Transverse colon (tissue), 4 donors: ENCODE measurements around the gene CYTH4. TPM values are rescaled to one million over a fixed set of nuclear protein-coding genes. Genes with fewer than 3 reads are reported as not detected.
A peak's percentile ranks its signal among the peaks of the same experiment; 100 is the strongest.

Experiments
- DNase-seq: peaks from one replicate; pipeline ENCODE4 v3.0.0-alpha.2; 2019
- H3K27ac ChIP-seq, 4 donors: fragments of 200-600 bp; sonication (generic); 2 replicates each; pipeline ENCODE4 v1.5.1; 2016 to 2018; ENCODE audit warnings: inconsistent platforms in 4 of 4
- H3K27me3 ChIP-seq: fragments of 200-600 bp; sonication (generic); 2 replicates; pipeline ENCODE4 v1.5.1; 2017; ENCODE audit warnings: inconsistent platforms
- H3K36me3 ChIP-seq, 4 donors: fragments of 200-600 bp; sonication (generic); 2 replicates each; pipeline ENCODE4 v1.5.1; 2017 to 2019; ENCODE audit warnings: inconsistent platforms in 4 of 4
- H3K4me1 ChIP-seq, 4 donors: fragments of 200-600 bp; sonication (generic); 2 replicates each; pipeline ENCODE4 v1.5.1; 2017 to 2020; ENCODE audit warnings: inconsistent platforms in 4 of 4
- H3K4me3 ChIP-seq, 4 donors: fragments of 200-600 bp; sonication (generic); 1 replicate in 1 of 4; 2 replicates in 3 of 4; pipeline versions ENCODE4 v1.5.1 to v1.6.1; 2017 to 2019; ENCODE audit warnings: inconsistent platforms in 4 of 4
- H3K9me3 ChIP-seq, 2 donors: fragments of 200-600 bp; sonication (generic); 2 replicates each; pipeline ENCODE4 v1.5.1; 2017 to 2019; ENCODE audit warnings: inconsistent platforms in 2 of 2
- EP300 ChIP-seq: sonication (generic); formaldehyde crosslinking; IDR thresholded peaks from one replicate; pipeline ENCODE4 v1.6.1; 2017; ENCODE audit warnings: antibody characterized with exemption, low read depth
- POLR2A ChIP-seq: fragments of 450-650 bp; IDR thresholded peaks from one replicate; pipeline ENCODE4 v1.6.1; 2016; ENCODE audit warnings: antibody characterized with exemption, mild to moderate bottlenecking, moderate library complexity
- POLR2AphosphoS5 ChIP-seq, 3 donors: sonication (generic); formaldehyde crosslinking; IDR thresholded peaks; one replicate each; pipeline ENCODE4 v1.6.1; 2016; ENCODE audit warnings: antibody characterized with exemption in 3 of 3
- WGBS, 2 donors: methylation state at CpG; one replicate each; pipeline ENCODE4 v1.1.5; 2018; ENCODE audit warnings: low coverage in 1 of 2; 5-methylcytosine and 5-hydroxymethylcytosine counted together
- in situ Hi-C, 4 donors: fragments of 200-750 bp; cut with MboI; loops; one replicate each; pipeline versions ENCODE4 v1.15.0 to v1.15.1; 2017; ENCODE audit warnings: low sequenced_read_pairs in 3 of 4, low pct_ligation_motif_present in 1 of 4, low pct_unique_long_range_greater_than_20kb in 1 of 4
- intact Hi-C: fragments of 100-400 bp; cut with DNase I; formaldehyde crosslinking; loops from one replicate; pipeline ENCODE4 v1.15.1; 2023; ENCODE audit warnings: low total_unique reads
- total RNA-seq, 4 donors: library from RNA; depleted of rRNA; stranded (reverse); fragments of >200 nt; gene quantifications; one replicate each; pipeline ENCODE4 v1.1.0, GENCODE V29; 2016
- TF ChIP-seq, protein P1 (sequence below), 5 experiments: fragments of 200-600 bp in 3 of 5; fragments of 450-650 bp in 2 of 5; sonication (generic) in 3 of 5; IDR thresholded peaks; 1 replicate in 2 of 5; 2 replicates in 3 of 5; pipeline ENCODE4 v1.5.1; 2016 to 2017; ENCODE audit warnings: antibody characterized with exemption in 5 of 5, inconsistent platforms in 3 of 5, mild to moderate bottlenecking in 2 of 5, moderate library complexity in 1 of 5

Gene CYTH4
- total RNA-seq, 4 donors from 2014 or later, result 1.4 to 26.9 (median 10.6) TPM

- in situ Hi-C loops (loop anchor here in 1 of 4 donors (10.0 kb wide), 1 partner anchor 114 kb away; no protein-coding TSS in a partner anchor), intact Hi-C loops (no loop called here)
- Histone ChIP-seq H3K27ac (no peak overlapping the region), H3K36me3 (no peaks in the 10 kb centered on the region), H3K4me3 (no peak overlapping the region), H3K9me3 (no peaks in the 10 kb centered on the region), H3K4me1 (peaks cover 0 to 25% (median 12%) of the 10 kb centered on the region in 4 donors), H3K27me3 (peaks cover 19% of the 10 kb centered on the region)
- DNase-seq, result no peak
- WGBS, 2 donors, result 56 to 66% methylated on average over 7 to 16 of the region's 16 CpGs
- TF ChIP-seq EP300, result no peak
- no peak for TF ChIP-seq POLR2A
- TF ChIP-seq, protein P1, sequence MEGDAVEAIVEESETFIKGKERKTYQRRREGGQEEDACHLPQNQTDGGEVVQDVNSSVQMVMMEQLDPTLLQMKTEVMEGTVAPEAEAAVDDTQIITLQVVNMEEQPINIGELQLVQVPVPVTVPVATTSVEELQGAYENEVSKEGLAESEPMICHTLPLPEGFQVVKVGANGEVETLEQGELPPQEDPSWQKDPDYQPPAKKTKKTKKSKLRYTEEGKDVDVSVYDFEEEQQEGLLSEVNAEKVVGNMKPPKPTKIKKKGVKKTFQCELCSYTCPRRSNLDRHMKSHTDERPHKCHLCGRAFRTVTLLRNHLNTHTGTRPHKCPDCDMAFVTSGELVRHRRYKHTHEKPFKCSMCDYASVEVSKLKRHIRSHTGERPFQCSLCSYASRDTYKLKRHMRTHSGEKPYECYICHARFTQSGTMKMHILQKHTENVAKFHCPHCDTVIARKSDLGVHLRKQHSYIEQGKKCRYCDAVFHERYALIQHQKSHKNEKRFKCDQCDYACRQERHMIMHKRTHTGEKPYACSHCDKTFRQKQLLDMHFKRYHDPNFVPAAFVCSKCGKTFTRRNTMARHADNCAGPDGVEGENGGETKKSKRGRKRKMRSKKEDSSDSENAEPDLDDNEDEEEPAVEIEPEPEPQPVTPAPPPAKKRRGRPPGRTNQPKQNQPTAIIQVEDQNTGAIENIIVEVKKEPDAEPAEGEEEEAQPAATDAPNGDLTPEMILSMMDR (IDR thresholded peaks at IDR 0.05), result no peak
- no peak for TF ChIP-seq POLR2AphosphoS5 (IDR thresholded peaks at IDR 0.05)
These were observed 38.7 kb downstream of the CYTH4 start for GRCh38 chr22:37320726-37321677.

GRCh38 chr22:37324340-37325038, 42.2 kb downstream of the CYTH4 start:
- H3K4me1 ChIP-seq, result peaks cover 0 to 34% (median 12%) of the 10 kb centered on the region in 4 donors
- in situ Hi-C loops, result loop anchor here in 1 of 4 donors (10.0 kb wide), 1 partner anchor 110 kb away; no protein-coding TSS in a partner anchor
- H3K27me3 ChIP-seq, result peaks cover 49% of the 10 kb centered on the region
- no peaks in the 10 kb centered on the region for H3K9me3 ChIP-seq
- H3K36me3 ChIP-seq, result no peaks in the 10 kb centered on the region
- H3K27ac ChIP-seq, result peak overlapping the region in 1 of 4 donors; percentile 61
- intact Hi-C loops, result no loop called here
- H3K4me3 ChIP-seq, result peak overlapping the region in 2 of 4 donors; percentile 10 to 24
- WGBS, 2 donors, result 12% methylated on average over 46 of the region's 51 CpGs; no CpG with 5 or more reads in 1 of the 2 donors
- no peak for DNase-seq
- no peak for TF ChIP-seq POLR2AphosphoS5 (IDR thresholded peaks at IDR 0.05)
- TF ChIP-seq, protein P1 (IDR thresholded peaks at IDR 0.05), result no peak
- no peak for TF ChIP-seq EP300

DNA sequence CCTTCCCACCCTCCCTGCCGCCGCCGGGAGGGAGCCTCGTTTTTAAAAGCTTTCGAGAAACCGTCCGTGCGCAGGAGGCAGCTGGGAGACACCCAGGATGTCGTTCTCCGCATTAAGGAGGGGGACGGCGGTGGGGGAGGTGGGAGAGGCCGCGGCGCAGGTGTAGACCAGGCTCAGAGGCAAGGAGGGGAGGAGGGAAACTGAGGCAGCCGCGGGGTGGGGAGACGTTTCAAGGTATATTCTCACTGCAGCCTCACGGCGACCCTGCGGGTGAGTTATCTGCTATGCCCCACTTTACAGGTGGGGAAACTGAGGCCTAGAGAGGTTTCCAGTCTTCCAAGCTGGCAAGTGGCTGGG, 42.7 kb downstream of the CYTH4 start:
- WGBS, 2 donors, result 4 to 7% methylated on average over 6 to 20 of the region's 21 CpGs
- H3K4me3 ChIP-seq, result peak overlapping the region in 2 of 4 donors; percentile 10 to 24
- no peaks in the 10 kb centered on the region for H3K9me3 ChIP-seq
- peaks cover 54% of the 10 kb centered on the region for H3K27me3 ChIP-seq
- in situ Hi-C loops (loop anchor here in 1 of 4 donors (10.0 kb wide), 1 partner anchor 110 kb away; no protein-coding TSS in a partner anchor), intact Hi-C loops (no loop called here)
- H3K4me1 ChIP-seq, result peaks cover 0 to 34% (median 12%) of the 10 kb centered on the region in 4 donors
- no peak overlapping the region for H3K27ac ChIP-seq
- H3K36me3 ChIP-seq, result no peaks in the 10 kb centered on the region
- no peak for DNase-seq
- no peak for TF ChIP-seq POLR2AphosphoS5 (IDR thresholded peaks at IDR 0.05)
- TF ChIP-seq, protein P1 (IDR thresholded peaks at IDR 0.05), result no peak
- TF ChIP-seq EP300, result no peak
- TF ChIP-seq POLR2A, result no peak

DNA sequence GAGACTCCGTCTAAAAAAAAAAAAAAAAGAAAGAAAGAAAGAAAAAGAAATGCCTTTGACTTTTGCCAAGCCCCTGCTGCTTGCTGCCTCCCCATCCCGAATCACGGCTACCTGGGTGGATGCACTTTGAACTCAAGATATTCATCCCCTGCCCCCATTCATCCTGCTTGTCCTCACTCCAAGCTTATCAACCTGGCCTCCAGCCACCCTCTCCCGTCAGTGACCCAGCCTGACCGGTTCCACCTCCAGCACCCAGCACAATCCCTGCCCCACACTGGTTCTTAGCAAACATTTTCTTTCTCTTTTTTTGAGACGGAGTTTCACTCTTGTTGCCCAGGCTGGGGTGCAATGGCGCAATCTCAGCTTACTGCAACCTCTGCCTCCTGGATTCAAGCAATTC, 44.4 kb downstream of the CYTH4 start:
- intact Hi-C loops (no loop called here), in situ Hi-C loops (loop anchor here in 1 of 4 donors (10.0 kb wide), 1 partner anchor 108 kb away; no protein-coding TSS in a partner anchor)
- 11 to 46% methylated on average over 7 of the region's 7 CpGs for WGBS, 2 donors
- Histone ChIP-seq H3K4me3 (no peak overlapping the region), H3K9me3 (no peaks in the 10 kb centered on the region), H3K36me3 (no peaks in the 10 kb centered on the region), H3K4me1 (peaks cover 0 to 34% (median 12%) of the 10 kb centered on the region in 4 donors), H3K27me3 (peaks cover 71% of the 10 kb centered on the region), H3K27ac (peak overlapping the region in 1 of 4 donors; percentile 23)
- TF ChIP-seq POLR2A (no peak), POLR2AphosphoS5 (IDR thresholded peaks at IDR 0.05) (no peak), EP300 (no peak)
- TF ChIP-seq, protein P1 (IDR thresholded peaks at IDR 0.05), result no peak
- peak; percentile 58 for DNase-seq
